ENCODE results near the gene JAK3. TPM values are rescaled to one million over a fixed set of nuclear protein-coding genes. Genes with fewer than 3 reads are reported as not detected.

JAK3 gene
- total and polyA plus RNA-seq, 2 donors (not counting 1 experiment from before 2014, with no cell fraction given) = 1.1 to 1.2 TPM

GRCh38 chr19:17869114-17869608 lies 21.4 kb upstream of the JAK3 start:
- Histone ChIP-seq H3K4me1 (ENCODE audit: control insufficient read depth, extremely low read depth, insufficient read depth, low read length) (no peaks in the 10 kb centered on the region), H2AFZ (ENCODE audit: low read length) (no peak overlapping the region), H3K79me2 (ENCODE audit: control insufficient read depth, insufficient read depth, low read length) (no peaks in the 10 kb centered on the region), H3K4me3 (replicated peaks in 1 of 4; ENCODE audit: control extremely low read depth in 1 of 4, insufficient read depth in 1 of 4, low read depth in 3 of 4, low read length in 4 of 4) (no peak overlapping the region), H3K9me3 (ENCODE audit: control insufficient read depth, insufficient read depth, low read depth, low read length) (no peaks in the 10 kb centered on the region), H3K36me3 (ENCODE audit: control insufficient read depth, insufficient read depth, low read length) (peaks cover 3% of the 10 kb centered on the region), H4K20me1 (ENCODE audit: control insufficient read depth, extremely low read depth, insufficient read depth, low read length) (no peaks in the 10 kb centered on the region), H3K9ac (ENCODE audit: insufficient read depth, low read length) (no peak overlapping the region), H3K27me3 (ENCODE audit: control insufficient read depth, insufficient read depth, low read length) (peaks cover 40% of the 10 kb centered on the region), H3K27ac (ENCODE audit: insufficient read depth, low read length) (no peak overlapping the region), H3K4me2 (ENCODE audit: extremely low read depth, insufficient read depth, low read length) (no peak overlapping the region)
- DNase-seq (ENCODE audit: low read depth in 2 of 2) = no peak
- TF ChIP-seq CTCF (conservative IDR thresholded peaks at IDR 0.05 in 1 of 2, IDR thresholded peaks at IDR 0.05 in 1 of 2; ENCODE audit: low read depth in 1 of 2, low read length in 2 of 2) (no peak), EZH2 (IDR thresholded peaks at IDR 0.05; ENCODE audit: low read length, missing control alignments) (no peak)

GRCh38 chr19:17868669-17869068 lies 20.9 kb upstream of the JAK3 start:
- no peaks in the 10 kb centered on the region for H3K9me3 ChIP-seq (ENCODE audit: control insufficient read depth, insufficient read depth, low read depth, low read length)
- peaks cover 7% of the 10 kb centered on the region for H3K36me3 ChIP-seq (ENCODE audit: control insufficient read depth, insufficient read depth, low read length)
- H3K4me3 ChIP-seq (replicated peaks in 1 of 4; ENCODE audit: control extremely low read depth in 1 of 4, insufficient read depth in 1 of 4, low read depth in 3 of 4, low read length in 4 of 4) = no peak overlapping the region
- H3K4me2 ChIP-seq (ENCODE audit: extremely low read depth, insufficient read depth, low read length) = no peak overlapping the region
- H3K79me2 ChIP-seq (ENCODE audit: control insufficient read depth, insufficient read depth, low read length) = no peaks in the 10 kb centered on the region
- no peak for TF ChIP-seq EZH2 (IDR thresholded peaks at IDR 0.05; ENCODE audit: low read length, missing control alignments)
- no peak for TF ChIP-seq CTCF (conservative IDR thresholded peaks at IDR 0.05 in 1 of 2, IDR thresholded peaks at IDR 0.05 in 1 of 2; ENCODE audit: low read depth in 1 of 2, low read length in 2 of 2)
- no peak overlapping the region for H3K27ac ChIP-seq (ENCODE audit: insufficient read depth, low read length)
- H3K9ac ChIP-seq (ENCODE audit: insufficient read depth, low read length) = no peak overlapping the region
- H3K4me1 ChIP-seq (ENCODE audit: control insufficient read depth, extremely low read depth, insufficient read depth, low read length) = no peaks in the 10 kb centered on the region
- H2AFZ ChIP-seq (ENCODE audit: low read length) = no peak overlapping the region
- peaks cover 37% of the 10 kb centered on the region for H3K27me3 ChIP-seq (ENCODE audit: control insufficient read depth, insufficient read depth, low read length)
- H4K20me1 ChIP-seq (ENCODE audit: control insufficient read depth, extremely low read depth, insufficient read depth, low read length) = no peaks in the 10 kb centered on the region
- DNase-seq (ENCODE audit: low read depth in 2 of 2) = no peak

GRCh38 chr19:17866964-17867486 lies 19.2 kb upstream of the JAK3 start:
- Histone ChIP-seq H3K27me3 (ENCODE audit: control insufficient read depth, insufficient read depth, low read length) (peaks cover 25% of the 10 kb centered on the region), H2AFZ (ENCODE audit: low read length) (no peak overlapping the region), H3K9ac (ENCODE audit: insufficient read depth, low read length) (no peak overlapping the region), H3K27ac (ENCODE audit: insufficient read depth, low read length) (no peak overlapping the region), H3K9me3 (ENCODE audit: control insufficient read depth, insufficient read depth, low read depth, low read length) (no peaks in the 10 kb centered on the region), H3K4me3 (replicated peaks in 1 of 4; ENCODE audit: control extremely low read depth in 1 of 4, insufficient read depth in 1 of 4, low read depth in 3 of 4, low read length in 4 of 4) (no peak overlapping the region), H3K4me2 (ENCODE audit: extremely low read depth, insufficient read depth, low read length) (no peak overlapping the region), H3K36me3 (ENCODE audit: control insufficient read depth, insufficient read depth, low read length) (peaks cover 20% of the 10 kb centered on the region), H4K20me1 (ENCODE audit: control insufficient read depth, extremely low read depth, insufficient read depth, low read length) (no peaks in the 10 kb centered on the region), H3K79me2 (ENCODE audit: control insufficient read depth, insufficient read depth, low read length) (peaks cover 6% of the 10 kb centered on the region), H3K4me1 (ENCODE audit: control insufficient read depth, extremely low read depth, insufficient read depth, low read length) (no peaks in the 10 kb centered on the region)
- no peak for TF ChIP-seq CTCF (conservative IDR thresholded peaks at IDR 0.05 in 1 of 2, IDR thresholded peaks at IDR 0.05 in 1 of 2; ENCODE audit: low read depth in 1 of 2, low read length in 2 of 2)
- TF ChIP-seq EZH2 (IDR thresholded peaks at IDR 0.05; ENCODE audit: low read length, missing control alignments) = no peak
- no peak for DNase-seq (ENCODE audit: low read depth in 2 of 2)
